Measurements from ENCODE around the gene TUFT1.
"Not testable (repeated sequence)": the region's sequence is repeated elsewhere in the genome, so short reads cannot be mapped to it uniquely, and the experiment has no call there.

Gene TUFT1

GRCh38 chr1:151618996-151619395 is 78.9 kb downstream of the TUFT1 start:
- not testable (repeated sequence) for DNase-seq

- DNase-seq, result no peak
These were observed 79.5 kb downstream of the TUFT1 start for GRCh38 chr1:151619489-151620093.

GRCh38 chr1:151620286-151620685 is 80.2 kb downstream of the TUFT1 start:
- no peak for DNase-seq

- DNase-seq, result no peak
These were observed 81.2 kb downstream of the TUFT1 start for GRCh38 chr1:151621351-151621750.

GRCh38 chr1:151624783-151625182 is 84.7 kb downstream of the TUFT1 start:
- no peak for DNase-seq

GRCh38 chr1:151626740-151627334 is 86.7 kb downstream of the TUFT1 start:
- DNase-seq, result no peak

- DNase-seq, result no peak
These were observed 89.2 kb downstream of the TUFT1 start for GRCh38 chr1:151629278-151629677.

Measured in activated naive CD4-positive, alpha-beta T cell (primary cell).